Activated naive CD4-positive, alpha-beta T cell (primary cell): ENCODE results near the gene MYOCD.

Source experiments
- DNase-seq, 4 experiments: peaks; one replicate each; lab custom pipeline; 2025; lab: John Stamatoyannopoulos, UW

MYOCD gene

DNA sequence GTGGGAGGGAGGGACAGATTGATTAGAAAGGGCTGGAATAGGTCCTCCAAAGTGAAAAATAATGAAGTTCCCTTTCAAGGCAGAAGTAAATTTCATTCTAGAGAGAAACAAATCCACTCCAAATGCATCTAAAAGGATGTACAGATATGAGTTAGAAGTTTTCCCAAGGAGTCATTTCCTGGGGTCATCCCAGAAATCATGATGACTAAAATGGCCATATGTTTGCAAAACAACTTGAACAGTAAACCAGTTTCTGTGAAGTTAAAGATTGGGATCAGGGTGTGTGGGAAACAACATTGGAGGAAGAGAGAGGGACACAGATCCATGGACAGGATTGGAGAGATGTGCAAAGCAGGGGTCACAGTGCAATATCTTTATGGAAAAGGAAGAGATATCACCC lies 91.1 kb downstream of the MYOCD start:
- no peak for DNase-seq

DNA sequence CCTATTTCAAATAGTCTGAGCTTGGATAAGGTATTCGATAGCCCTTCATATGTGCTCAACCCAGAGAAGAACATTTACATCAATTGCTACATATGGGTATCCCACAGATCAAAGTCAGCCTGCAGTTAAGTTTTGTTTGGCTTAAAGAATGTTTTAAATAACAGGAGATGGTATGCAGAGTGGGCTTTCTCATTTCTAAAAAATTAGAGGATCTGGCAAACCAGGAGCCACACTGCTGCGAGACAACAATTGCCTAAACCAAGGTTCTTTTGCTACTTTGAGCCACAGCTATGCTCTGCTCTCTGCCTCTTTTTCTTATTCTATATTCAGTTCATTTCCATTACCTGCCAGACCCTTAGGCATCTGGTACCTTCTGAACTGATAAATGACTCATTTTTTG lies 93.4 kb downstream of the MYOCD start:
- DNase-seq: no peak

DNA sequence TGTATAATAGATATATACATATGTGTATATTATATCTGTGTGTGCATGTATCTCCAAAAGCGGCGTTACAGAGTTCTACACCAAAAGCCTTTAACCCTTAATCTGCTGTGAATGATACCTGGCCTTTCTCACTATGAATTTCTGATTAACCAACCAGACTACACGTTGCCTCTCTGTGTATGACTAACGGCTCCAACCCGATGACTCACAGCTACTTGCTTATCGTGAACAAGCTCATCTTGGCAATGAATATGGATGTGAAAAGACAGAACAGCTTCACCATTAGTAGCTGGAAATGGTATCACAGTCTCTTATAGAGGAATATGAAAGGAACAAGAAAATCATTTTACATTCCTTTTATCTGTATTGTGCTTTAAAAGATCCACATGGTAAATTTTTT lies 99.9 kb downstream of the MYOCD start:
- no peak for DNase-seq

DNA sequence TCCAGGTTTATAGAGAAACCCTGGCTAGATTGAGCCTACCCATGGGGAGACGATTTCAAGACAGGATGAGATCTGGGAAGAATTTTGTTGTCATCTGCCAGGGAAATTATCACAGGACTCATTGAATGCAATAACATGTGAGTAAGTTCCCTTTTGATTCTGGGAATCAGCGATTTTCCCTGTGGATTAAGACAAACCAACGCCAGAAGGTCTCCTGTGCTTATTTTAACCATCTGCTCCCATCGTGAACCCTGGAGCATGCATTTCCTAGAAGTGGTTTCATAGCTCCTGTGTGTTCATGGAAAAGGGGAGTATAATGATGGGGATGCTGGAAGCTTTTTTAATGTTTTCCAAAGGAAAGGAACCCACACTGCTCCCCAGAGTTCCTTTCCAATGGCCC lies 102.6 kb downstream of the MYOCD start:
- DNase-seq: no peak

DNA sequence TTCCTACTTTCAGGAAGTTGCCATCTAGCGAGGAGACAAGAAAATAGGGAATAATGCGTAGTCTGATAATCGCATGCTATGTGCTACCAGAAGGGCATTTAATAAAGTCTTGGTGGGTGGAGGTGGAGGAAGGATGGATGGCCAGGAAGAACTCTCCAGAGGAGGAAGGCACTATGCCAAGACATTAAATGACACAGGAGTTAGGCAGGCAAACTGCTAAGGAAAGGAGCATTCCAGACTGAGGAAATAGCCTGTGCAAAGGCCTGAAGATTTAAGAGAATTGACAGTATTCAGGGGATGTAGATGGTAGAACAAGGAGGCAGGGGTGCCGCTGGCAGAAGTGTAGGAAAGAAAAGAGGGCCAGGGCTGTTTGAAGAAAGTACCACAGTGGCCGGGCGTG lies 104.3 kb downstream of the MYOCD start:
- DNase-seq: no peak

DNA sequence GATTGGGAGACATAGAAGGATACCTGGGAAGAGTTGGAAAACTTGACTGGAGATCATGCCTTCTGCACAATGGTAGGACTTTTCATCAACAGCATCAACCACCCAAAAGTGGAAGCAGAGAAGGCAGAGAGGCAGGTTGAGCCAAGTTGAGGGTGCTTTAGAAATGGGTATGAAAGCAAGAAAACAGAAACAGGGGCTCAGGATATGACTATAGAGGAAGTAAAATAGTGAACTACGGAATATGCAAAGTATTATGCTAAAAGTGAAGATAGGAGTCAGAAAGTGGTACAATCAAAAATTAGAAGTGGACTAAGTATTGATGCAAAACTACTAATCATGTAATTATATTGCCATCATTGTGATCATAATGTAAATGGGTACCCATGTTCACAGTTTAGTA lies 107.5 kb downstream of the MYOCD start:
- DNase-seq: no peak

DNA sequence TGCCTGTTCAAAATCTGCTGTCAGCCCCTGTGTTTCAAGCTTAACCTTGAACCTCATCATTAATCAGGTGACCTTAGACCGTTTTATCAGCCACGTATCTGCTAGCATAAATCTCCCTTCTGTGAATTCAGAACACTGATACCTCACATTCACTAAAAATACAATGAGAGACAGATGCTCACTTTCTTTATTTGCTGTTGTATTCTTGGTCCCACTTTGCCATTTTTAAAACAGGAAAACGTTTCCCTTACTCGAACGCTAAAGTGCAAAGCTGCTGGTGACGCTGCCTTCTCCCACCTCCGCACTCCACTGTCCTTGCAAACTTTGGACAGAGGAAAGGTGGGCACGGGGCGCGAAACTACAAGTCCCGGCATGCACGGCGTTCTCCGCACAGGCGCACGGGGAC lies 123.4 kb downstream of the MYOCD start:
- no peak for DNase-seq

DNA sequence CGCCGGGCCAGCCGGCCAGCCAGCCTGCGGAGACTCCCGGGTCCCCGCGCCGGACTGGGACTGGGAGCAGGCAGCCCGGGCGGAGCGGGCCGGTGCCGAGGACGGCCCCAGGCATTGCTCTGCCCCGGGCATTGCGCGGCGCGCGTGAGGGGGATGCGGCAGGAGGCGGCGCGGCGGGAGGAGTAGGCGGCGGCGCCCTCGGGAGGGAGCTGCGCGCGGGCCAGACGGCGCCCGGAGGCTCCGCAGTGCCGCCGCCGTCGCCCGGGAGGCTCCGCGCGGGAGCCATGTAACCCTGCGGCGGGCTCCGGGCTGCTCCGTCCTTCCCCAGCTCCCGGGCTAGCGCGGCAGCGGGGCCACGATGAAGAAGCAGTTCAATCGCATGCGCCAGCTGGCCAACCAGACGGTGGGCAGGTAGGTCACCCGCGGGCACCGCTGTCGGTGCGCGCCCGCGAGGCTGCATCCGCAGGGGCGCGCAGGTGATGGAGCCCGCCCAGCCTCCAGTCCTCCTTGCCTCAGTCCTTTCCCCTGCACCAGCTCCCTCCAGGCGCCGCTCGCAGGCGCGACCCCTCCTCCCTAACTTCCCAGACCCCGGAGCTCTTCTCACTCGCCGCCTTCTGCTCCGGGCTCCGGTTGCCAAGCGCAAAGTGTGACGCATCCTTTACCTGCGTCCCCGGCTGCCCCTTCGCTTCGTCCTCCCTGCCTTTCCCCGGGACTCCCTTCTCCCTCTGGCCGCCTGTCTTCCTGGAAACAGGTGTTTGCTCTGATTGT lies 124.0 kb downstream of the MYOCD start, which contains the start of gene ARHGAP44:
Gene ARHGAP44, plus strand, starts transcription at position 18 of the 768 bp plus-strand sequence. Its CDS starts 341 bp downstream, at position 359.
- no peak for DNase-seq

DNA sequence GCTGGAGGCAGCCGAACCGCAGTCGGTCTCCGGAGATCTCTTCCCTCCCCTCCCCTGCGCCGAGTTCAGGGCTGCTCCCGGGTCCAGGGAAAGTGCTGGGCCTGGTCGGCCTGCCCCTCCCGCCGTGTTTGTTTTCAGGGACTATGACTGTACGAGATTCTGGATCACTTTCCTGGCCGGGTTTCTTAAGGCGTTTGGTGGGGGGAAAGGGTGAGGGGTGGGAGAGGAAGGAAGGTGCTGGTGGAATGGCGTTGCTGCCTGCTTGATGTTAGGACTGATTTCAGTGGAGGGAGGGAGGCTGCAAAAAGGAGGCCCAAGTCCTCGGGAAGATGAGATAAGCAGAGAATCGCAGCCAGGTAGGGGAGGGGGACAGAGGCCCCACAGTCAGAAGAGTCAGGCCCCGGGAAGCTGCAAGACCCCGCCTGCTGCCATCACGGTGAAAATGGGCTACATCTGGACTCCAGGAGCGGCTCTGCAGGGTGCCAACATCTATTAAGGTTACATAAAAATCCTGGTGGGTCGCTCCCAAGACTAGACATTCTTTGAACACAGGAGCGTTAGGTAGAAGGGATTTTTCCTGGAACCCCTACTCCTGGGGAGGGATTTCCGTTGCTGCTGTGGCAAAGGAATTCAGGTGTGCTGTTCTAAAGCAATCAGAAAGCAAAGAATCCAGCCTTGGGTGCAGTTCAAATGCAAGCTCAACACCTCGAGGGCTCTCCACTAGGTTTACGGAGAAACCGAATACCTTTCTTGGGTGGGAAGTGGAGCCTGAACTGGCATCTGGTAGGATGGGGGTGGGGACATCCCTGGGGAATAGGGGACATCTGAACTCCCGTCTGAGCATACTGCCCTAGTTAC lies 124.8 kb downstream of the MYOCD start:
- DNase-seq: no peak

DNA sequence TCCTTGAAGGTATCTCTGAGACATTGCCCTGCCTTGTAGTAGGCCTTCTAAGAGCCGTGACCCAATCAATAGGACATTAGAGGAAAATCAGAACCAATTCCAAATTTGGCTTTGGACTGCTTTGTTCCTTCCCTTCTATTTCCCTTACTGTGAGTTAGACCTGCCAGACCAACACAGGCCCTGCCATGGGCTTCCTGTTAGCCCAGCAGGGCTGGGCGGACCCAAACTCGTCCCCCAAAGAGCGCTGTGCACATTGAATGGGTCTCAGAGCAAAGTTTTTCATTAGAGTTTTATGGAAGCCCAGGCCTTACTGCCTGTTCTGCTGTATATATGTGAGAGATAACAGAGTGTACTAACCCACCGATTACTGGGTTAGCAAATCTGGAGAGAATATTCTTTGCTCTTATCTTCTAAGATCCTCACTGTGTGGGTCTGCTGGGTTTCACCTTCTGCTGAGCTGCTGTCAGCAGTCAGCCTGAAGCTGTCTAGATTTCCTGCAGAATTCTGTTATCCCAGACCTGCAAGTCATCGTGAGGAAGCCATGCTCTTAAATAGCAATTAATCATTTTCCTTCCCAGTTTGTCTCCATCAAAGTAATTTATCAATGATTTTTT lies 129.3 kb downstream of the MYOCD start:
- DNase-seq: no peak

DNA sequence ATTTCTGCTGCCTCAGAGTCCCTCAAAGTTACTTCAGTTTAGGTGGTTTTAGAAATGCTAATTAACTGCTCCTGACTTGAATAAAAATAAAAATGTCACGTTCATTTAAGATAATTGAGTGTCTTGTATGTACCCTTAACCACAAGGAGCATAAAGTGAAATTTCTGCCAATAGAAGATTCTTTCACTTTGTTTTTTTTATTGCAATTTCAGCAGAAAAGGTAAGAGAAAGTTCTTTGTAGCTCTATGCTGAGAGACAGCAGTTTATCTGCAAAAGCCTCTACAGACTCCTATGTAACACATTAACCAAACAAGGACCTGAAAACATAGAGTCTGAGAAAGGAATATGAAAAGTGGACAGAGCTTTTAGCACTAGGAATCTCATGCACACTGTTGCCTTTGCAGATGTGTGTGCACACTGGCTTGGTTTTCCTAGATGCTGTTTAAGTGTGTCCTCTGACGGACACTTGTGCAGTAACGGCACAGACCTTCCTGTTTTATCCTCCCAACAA lies 135.2 kb downstream of the MYOCD start:
- DNase-seq: no peak

DNA sequence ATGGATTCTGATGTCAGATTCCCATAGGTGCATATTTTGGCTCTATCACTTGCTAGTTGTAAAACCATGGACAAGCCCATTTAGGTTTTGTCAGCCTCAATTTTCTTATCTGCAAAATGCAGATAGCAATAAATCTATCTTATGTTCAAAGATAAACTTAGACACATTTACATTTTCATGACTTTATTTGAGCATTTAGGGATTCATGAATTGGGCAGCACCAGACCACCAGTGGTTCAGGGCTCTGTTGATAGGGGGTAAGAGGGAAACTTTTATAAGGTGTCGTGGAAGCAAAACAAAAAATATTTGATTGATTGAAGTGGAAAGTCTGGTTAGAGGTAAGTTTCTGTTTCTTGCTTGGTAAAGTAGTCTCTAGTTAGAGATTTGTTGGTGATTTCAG lies 140.9 kb downstream of the MYOCD start:
- no peak for DNase-seq

DNA sequence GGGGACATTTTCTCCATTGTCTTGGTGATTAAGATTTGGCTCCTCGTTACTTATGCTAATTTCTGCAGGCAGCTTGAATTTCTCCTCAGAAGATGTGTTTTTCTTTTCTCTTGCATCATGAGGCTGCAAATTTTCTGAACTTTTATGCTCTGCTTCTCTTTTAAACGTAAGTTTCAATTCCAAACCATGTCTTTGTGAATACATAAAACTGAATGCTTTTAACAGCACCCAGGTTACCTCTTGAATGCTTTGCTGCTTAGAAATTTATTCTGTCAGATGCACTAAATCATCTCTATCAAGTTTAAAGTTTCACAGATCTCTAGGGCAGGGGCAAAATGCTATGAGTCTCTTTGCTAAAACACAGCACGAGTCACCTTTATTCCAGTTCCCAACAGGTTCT lies 143.0 kb downstream of the MYOCD start:
- no peak for DNase-seq

DNA sequence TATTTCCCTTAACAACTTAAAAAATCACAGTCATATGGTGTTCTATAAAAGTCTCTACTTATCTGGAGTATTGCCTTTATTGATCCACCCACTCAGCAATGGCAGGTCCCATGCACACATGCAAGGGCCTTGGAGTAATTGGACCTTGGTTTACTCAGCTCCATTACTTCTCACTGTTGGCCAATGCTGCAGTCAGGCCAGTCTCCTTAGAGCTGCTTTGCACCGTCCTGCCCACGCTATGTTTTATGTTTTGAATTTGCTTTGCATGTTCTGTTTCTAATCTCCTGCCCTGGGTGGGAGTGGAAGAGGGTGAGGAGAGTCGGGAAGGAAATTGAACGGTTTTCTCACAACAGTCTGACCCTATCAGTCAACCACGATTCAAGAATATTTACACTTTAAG lies 147.2 kb downstream of the MYOCD start:
- no peak for DNase-seq

DNA sequence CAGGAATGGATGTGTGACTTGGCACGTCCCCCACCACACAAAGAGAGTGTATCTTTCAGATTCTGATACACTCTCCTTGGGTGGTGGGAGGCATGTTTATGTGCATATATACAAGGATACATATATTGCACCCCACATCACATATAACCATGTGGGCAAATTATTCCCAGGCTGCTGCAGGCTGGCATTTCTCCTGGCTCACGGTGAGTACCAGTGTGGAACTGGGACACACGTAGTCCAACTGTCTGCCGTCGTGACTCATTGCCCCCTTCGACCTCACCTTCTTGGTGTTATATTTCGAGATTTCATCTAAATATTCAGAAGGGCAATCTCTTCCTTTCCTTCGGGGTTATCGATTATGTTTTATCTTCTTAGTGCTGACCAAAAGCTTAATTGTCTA lies 148.0 kb downstream of the MYOCD start:
- no peak for DNase-seq

DNA sequence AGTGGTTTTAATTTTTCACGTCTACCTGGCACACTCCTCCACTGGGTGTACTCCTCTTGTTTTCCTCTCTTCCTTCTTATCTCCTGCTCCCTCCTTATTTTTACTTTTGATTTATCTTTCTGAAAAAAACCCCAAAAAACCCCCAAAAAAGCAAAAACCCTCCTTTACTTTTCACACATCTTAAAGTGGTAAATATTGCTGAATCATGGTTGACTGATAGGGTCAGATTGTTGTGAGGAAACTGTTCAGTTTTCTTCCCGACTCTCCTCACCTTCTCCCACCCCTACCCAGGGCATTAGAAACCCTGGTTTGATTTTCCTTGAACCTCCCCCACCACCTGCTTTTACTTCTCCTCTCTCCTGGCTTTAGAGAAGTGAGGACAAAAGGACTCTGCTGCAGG lies 149.0 kb downstream of the MYOCD start:
- DNase-seq: no peak

DNA sequence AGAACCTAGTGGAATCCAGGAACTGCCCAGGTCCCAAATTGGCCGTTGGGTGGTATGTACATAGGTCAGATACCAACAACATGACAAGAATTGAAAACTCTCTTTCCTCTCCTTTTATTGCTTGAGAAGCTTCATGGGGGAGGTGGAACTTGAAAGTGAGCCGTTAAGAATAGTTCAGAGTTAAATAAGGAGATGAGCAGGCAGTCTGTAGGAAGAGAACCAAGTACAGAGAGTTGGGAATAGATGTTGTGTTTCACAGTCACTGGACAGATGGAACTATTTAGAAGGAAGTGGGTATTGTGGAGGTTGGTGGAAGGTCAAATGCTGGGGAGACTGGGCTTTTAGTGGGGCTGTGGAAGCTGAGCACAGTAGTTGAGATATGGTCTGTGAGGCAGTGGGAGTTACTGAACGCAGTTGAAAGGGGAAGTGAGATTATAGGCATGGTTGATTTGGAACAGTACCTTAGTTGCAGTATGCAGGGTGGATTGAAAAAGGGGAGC lies 150.0 kb downstream of the MYOCD start:
- DNase-seq: no peak
